ENCODE data around the gene NTPCR.

NTPCR gene

GRCh38 chr1:233019778-233020325, 69.4 kb downstream of the NTPCR start:
- no peak for DNase-seq

GRCh38 chr1:233020426-233020825, 70.0 kb downstream of the NTPCR start:
- DNase-seq, result no peak

DNA sequence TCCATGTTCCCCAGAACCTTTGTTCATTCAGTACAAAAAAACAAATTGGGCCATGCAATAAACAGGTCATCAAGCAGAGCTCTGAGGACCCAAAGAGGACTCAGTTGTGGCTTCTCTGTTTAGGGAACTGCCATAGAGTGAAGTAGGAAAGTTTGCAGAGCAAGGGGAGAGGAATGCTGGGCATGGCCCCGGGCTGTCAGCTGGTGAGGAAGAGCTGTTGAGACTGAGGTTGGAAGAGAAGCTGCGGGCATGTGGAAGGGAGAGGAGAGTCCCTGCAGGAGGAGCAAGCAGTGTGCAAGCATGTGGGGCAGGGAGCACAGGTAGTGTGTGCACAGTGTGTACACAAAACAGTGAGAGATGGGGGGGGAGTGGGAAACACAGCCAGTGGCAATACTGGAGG, 71.8 kb downstream of the NTPCR start:
- DNase-seq, result no peak

DNA sequence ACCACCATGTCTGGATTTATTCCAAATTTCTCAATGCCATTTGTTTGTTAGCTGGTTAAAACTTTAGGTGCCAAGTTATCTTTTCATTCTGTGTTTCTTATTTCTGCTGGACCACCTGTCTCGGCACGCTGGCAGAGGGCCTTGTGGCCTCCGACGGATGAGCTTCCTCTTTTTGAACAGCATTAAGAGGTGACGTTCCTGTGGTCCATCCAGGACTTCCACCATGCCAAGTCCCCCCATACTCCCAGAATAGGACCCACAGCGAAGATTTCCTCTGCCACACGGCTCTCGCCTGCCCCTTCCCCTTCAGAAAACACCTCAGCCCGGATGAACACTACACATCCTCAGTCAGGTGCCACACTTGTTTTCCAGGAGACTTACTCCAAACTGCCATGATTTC, 73.8 kb downstream of the NTPCR start:
- DNase-seq, result no peak

DNA sequence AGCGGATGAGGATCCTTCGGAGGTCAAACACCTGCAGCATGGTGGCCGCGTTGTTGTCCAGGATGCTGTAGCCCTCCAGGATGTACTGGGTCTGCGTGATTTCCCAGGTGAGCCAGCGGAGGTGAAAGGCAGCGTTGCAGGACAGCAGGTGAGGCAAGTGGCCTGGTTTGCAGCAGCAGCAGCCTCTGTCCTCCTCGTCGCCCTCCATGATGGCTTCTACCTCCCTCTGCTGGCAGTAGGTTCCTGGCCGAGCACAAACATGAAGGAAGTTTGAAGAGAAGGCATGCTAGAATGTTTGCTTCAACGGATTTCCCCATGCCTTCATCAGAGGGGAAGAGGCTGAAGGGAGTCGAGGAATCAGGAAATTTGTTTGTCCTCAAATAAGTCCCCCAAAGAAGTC, 74.7 kb downstream of the NTPCR start:
- no peak for DNase-seq

- no peak for DNase-seq
These were observed 75.2 kb downstream of the NTPCR start for GRCh38 chr1:233025567-233025966.

DNA sequence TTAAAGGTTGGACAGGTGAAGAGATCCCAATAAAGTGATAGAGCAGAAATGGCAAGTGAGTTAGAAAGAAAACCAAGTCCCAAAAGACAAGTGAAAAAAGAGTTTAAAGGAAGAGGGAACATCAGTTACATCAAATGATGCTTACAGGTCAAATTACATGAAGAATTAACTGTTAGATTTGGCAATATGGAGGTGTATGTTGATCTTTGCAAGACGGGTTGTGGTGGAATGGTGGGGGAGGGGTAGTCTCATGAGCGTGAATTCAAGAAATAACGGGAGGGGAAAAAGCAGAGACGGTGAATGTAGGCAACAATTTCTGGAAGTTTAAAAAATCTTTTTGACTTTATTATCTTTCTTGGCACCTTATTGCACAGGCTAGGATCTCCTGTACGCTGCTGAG, 76.6 kb downstream of the NTPCR start:
- DNase-seq, result no peak

DNA sequence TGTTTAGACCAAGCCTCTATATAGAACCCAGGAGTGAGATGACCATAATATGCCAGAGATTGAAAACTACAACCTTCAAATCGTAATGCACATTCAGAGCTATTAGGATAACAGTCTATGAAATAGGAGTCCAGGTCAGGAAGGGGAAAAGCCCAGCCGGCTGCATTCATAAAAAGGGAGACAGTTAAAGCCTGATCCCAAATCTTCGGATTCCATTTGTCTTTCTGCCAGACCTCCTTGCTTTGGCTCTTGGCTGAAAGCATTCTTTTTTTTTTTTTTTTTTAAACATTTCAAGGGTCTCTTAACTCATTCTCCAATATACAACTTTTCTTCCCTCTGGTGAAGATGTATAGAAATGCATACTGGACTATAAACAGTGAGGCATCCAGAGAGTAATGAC, 81.1 kb downstream of the NTPCR start:
- no peak for DNase-seq

DNA sequence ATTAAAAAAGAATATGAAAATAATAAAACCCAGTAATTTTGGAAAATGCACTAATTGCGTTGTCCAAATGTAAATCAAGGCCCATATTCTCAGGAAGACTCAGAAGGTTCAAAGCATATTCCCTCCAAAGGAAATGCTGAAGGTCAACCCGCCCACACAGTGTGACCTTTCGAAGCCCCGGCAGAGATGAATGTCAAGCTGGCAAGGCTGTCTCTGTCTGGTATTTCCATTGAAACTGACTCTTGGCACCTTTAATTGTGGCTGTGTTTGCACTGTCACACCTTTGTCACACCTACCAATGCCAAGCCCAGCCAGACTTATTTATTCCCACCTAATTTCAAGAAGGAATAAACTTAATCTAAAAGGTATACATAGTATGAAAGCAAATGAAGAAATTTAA, 82.5 kb downstream of the NTPCR start:
- DNase-seq, result no peak

DNA sequence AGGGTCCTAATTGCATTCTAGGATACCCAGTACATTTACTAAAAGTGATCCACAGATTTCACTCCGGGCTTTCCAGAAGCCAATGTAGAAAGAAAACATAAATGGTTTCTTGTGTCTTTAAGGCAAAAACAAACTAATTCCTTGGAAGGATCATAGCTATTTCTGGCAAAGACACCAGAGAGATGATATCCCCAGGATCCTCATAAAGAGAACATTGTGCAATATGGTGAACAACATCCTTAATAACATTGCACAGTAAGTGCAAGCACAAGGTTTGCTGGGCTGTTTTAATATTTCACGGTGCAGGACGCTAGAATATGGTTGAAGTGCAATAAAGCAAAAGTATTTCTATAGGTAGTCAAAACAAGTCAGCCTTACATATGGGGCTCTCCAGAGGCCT, 83.0 kb downstream of the NTPCR start:
- DNase-seq, result no peak

All from activated CD4-positive, CD25-positive, alpha-beta regulatory T cell (primary cell).